Effector memory CD8-positive, alpha-beta T cell (primary cell): ENCODE data around the gene HIPK2.

Experiments
- ATAC-seq: fragments of 150-1000 bp; cut with Tn5 transposase; replicated peaks from 2 replicates; pipeline ENCODE4 v1.10.0; 2021; ENCODE audit warnings: mild to moderate bottlenecking, moderate library complexity
- DNase-seq, 3 experiments: peaks; one replicate each; pipeline ENCODE4 v3.0.0; 2021
- H3K27ac Mint-ChIP-seq, 2 donors: one replicate each; pipeline ENCODE4 v1.8.0; 2022; ENCODE audit warnings: mild to moderate bottlenecking in 2 of 2, mixed read lengths in 2 of 2, moderate library complexity in 2 of 2
- H3K27me3 Mint-ChIP-seq, 2 donors: one replicate each; pipeline ENCODE4 v1.8.0; 2022; ENCODE audit warnings: mixed read lengths in 2 of 2
- H3K36me3 Mint-ChIP-seq: one replicate; pipeline ENCODE4 v1.8.0; 2022; ENCODE audit warnings: mild to moderate bottlenecking, moderate library complexity, mixed read lengths; ENCODE audit not compliant: insufficient read depth
- H3K4me1 Mint-ChIP-seq, 2 donors: one replicate each; pipeline ENCODE4 v1.8.0; 2022; ENCODE audit warnings: low read depth in 2 of 2, mixed read lengths in 2 of 2
- H3K4me3 Mint-ChIP-seq, 2 donors: one replicate each; pipeline ENCODE4 v1.8.0; 2022; ENCODE audit warnings: mild to moderate bottlenecking in 2 of 2, mixed read lengths in 2 of 2, moderate library complexity in 2 of 2
- H3K9me3 Mint-ChIP-seq, 2 donors: one replicate each; pipeline ENCODE4 v1.8.0; 2022; ENCODE audit warnings: mixed read lengths in 2 of 2

The HIPK2 gene

GRCh38 chr7:139708541-139708940, 69.3 kb downstream of the HIPK2 start:
- H3K4me1 Mint-ChIP-seq = peaks cover 6 to 11% of the 10 kb centered on the region in 2 donors
- H3K4me3 Mint-ChIP-seq = no peak overlapping the region
- H3K36me3 Mint-ChIP-seq = peaks cover 5% of the 10 kb centered on the region
- ATAC-seq = no peak
- DNase-seq = no peak
- H3K27ac Mint-ChIP-seq = no peak overlapping the region
- no peaks in the 10 kb centered on the region for H3K9me3 Mint-ChIP-seq
- no peaks in the 10 kb centered on the region for H3K27me3 Mint-ChIP-seq

DNA sequence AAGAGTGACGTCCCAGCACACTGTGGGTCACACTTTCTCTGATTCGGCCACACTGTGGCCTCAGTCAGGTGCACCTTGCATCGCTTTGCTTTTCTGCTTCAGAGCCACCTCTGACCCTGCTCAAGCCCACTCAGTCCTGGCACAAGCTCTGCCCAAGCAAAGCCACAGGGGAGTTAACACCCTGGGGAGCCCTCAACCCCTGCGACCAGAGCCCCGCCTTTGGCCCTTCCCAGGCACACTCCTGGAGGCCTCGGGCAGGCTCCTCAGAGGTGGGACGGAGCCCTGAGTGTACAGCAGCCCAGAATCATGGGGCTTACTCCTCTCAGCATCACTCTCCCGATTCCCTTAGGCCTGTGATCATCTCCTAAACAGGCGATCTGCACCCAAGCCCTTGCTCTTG, 71.0 kb downstream of the HIPK2 start:
- DNase-seq (no peak), ATAC-seq (no peak)
- H3K27ac Mint-ChIP-seq = no peak overlapping the region
- peaks cover 6 to 11% of the 10 kb centered on the region in 2 donors for H3K4me1 Mint-ChIP-seq
- no peaks in the 10 kb centered on the region for H3K27me3 Mint-ChIP-seq
- no peak overlapping the region for H3K4me3 Mint-ChIP-seq
- H3K9me3 Mint-ChIP-seq = no peaks in the 10 kb centered on the region
- peaks cover 3% of the 10 kb centered on the region for H3K36me3 Mint-ChIP-seq

GRCh38 chr7:139704308-139704879, 73.4 kb downstream of the HIPK2 start:
- Mint-ChIP-seq H3K4me1 (peaks cover 11 to 23% of the 10 kb centered on the region in 2 donors), H3K36me3 (peaks cover 7% of the 10 kb centered on the region), H3K9me3 (no peaks in the 10 kb centered on the region), H3K4me3 (no peak overlapping the region), H3K27me3 (no peaks in the 10 kb centered on the region), H3K27ac (no peak overlapping the region)
- ATAC-seq (no peak), DNase-seq (no peak)

DNA sequence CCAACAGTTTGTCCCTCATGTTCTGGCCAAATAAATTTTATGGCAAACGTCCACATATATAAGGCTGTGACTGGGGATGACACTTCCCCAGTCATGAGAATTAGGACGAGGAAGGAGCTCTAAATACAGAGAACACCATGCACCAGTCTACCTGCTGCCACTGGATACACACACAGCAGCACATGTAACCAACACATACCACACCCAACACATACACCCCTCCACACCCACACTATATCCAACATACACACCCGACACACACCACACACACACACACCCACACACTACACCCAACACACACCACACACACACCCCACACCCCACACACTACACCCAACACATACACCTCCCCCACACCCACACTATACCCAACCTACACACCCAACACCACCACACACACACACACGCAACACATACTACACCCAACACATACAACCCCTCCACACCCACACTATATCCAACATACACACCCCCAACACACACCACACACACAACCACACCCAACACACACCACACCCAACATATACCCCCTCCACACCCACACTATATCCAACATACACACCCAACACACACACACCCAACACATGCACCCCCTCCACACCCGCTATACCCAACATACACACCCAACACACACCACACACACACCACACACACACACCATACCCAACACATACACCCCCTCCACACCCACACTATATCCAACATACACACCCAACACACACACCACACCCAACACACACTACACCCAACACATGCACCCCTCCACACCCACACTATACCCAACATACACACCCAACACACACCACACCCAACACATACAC, 74.1 kb downstream of the HIPK2 start:
- no peaks in the 10 kb centered on the region for H3K9me3 Mint-ChIP-seq
- H3K27me3 Mint-ChIP-seq = no peaks in the 10 kb centered on the region
- H3K27ac Mint-ChIP-seq = no peak overlapping the region
- H3K4me3 Mint-ChIP-seq = no peak overlapping the region
- DNase-seq = no peak
- H3K36me3 Mint-ChIP-seq = peaks cover 7% of the 10 kb centered on the region
- ATAC-seq = no peak
- peaks cover 11 to 23% of the 10 kb centered on the region in 2 donors for H3K4me1 Mint-ChIP-seq

- Mint-ChIP-seq H3K27ac (no peak overlapping the region), H3K9me3 (no peaks in the 10 kb centered on the region), H3K36me3 (peaks cover 7% of the 10 kb centered on the region), H3K27me3 (no peaks in the 10 kb centered on the region), H3K4me3 (no peak overlapping the region), H3K4me1 (peaks cover 11 to 23% of the 10 kb centered on the region in 2 donors)
- ATAC-seq (no peak), DNase-seq (no peak)
Observed at GRCh38 chr7:139702811-139703486, 74.8 kb downstream of the HIPK2 start.

DNA sequence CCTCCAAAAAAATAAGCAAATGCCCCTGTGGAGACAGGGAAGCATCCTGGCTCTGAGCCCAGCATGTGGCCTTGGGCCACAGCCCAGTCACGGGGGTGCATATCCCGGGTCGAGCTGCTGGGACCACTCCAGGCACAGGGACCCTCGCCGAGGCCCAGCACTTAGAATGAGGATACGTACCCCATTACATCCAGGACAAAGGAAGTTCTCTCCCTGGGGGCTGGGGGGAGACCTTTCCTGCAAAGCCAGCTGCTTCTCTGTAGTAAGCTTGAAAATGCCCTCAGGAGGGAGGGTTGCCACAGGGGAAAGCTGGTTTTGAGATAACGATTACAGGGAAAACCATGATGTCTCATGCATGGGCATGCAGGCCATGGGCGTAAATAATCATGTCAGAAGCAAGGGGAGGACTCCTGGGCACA, 75.5 kb downstream of the HIPK2 start:
- Mint-ChIP-seq H3K9me3 (no peaks in the 10 kb centered on the region), H3K27ac (no peak overlapping the region), H3K4me3 (no peak overlapping the region), H3K27me3 (no peaks in the 10 kb centered on the region), H3K36me3 (peaks cover 7% of the 10 kb centered on the region), H3K4me1 (peaks cover 11 to 23% of the 10 kb centered on the region in 2 donors)
- DNase-seq (no peak), ATAC-seq (no peak)

GRCh38 chr7:139701908-139702307, 75.9 kb downstream of the HIPK2 start:
- H3K4me1 Mint-ChIP-seq = peaks cover 11 to 25% of the 10 kb centered on the region in 2 donors
- peaks cover 7% of the 10 kb centered on the region for H3K36me3 Mint-ChIP-seq
- no peak overlapping the region for H3K4me3 Mint-ChIP-seq
- no peaks in the 10 kb centered on the region for H3K27me3 Mint-ChIP-seq
- ATAC-seq = no peak
- no peak for DNase-seq
- H3K27ac Mint-ChIP-seq = no peak overlapping the region
- H3K9me3 Mint-ChIP-seq = no peaks in the 10 kb centered on the region

GRCh38 chr7:139700505-139701235, 77.1 kb downstream of the HIPK2 start:
- no peak for DNase-seq
- H3K4me3 Mint-ChIP-seq = no peak overlapping the region
- peak overlapping the region in 1 of 2 donors; percentile 79 for H3K27ac Mint-ChIP-seq
- ATAC-seq = no peak
- no peaks in the 10 kb centered on the region for H3K9me3 Mint-ChIP-seq
- H3K27me3 Mint-ChIP-seq = no peaks in the 10 kb centered on the region
- peaks cover 11 to 27% of the 10 kb centered on the region in 2 donors for H3K4me1 Mint-ChIP-seq
- peaks cover 7% of the 10 kb centered on the region for H3K36me3 Mint-ChIP-seq

- H3K4me1 Mint-ChIP-seq = peaks cover 8 to 25% of the 10 kb centered on the region in 2 donors
- no peak for DNase-seq
Observed at GRCh38 chr7:139699640-139700504, 77.9 kb downstream of the HIPK2 start.

DNA sequence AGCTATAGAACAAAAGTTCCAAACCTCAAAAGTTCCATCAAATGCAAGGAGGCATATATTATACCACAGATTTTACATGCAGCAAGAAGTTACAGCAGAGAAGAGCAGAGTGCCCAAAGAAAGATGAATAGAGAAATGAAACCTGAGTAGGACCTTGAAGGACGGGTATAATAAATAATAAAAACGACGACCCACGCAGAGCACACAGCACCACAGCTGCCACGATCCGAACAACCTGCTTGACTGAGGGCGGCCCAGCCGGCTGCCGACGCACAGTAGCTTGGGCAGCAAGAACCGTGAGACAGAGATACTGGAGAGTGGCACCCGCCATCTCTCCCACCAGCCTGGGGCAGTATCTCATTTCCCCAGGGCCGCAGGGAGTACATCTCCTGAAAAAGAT, 79.0 kb downstream of the HIPK2 start:
- no peak overlapping the region for H3K27ac Mint-ChIP-seq
- peaks cover 7% of the 10 kb centered on the region for H3K36me3 Mint-ChIP-seq

More at GRCh38 chr7:139699640-139700504, 77.9 kb downstream of the HIPK2 start:
- Mint-ChIP-seq H3K4me3 (no peak overlapping the region), H3K27me3 (no peaks in the 10 kb centered on the region), H3K27ac (no peak overlapping the region), H3K36me3 (peaks cover 7% of the 10 kb centered on the region), H3K9me3 (no peaks in the 10 kb centered on the region)
- no peak for ATAC-seq

DNA sequence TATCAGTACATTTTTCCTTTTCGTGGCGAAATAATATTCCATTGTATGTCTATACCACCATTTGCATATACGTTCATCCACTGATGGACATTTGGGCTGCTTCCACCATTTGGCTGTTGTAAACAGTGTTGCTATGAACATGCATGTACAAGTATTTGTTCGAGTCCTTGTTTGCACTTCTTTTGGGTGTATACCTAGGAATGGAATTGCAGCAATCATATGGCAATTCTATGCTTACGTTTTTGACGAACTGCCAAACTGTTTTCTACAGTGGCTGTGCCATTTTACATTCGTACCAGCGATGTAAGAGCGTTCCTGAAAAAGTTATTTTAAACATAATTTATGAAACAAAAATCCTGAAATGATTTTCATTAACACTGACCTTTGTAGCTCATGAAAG, 79.5 kb downstream of the HIPK2 start:
- Mint-ChIP-seq H3K27me3 (no peaks in the 10 kb centered on the region), H3K9me3 (no peaks in the 10 kb centered on the region), H3K27ac (no peak overlapping the region), H3K4me3 (no peak overlapping the region), H3K36me3 (peaks cover 7% of the 10 kb centered on the region), H3K4me1 (peaks cover 0 to 28% of the 10 kb centered on the region in 2 donors)
- ATAC-seq (no peak), DNase-seq (no peak)

More for the DNA sequence above, 79.0 kb downstream of the HIPK2 start:
- no peaks in the 10 kb centered on the region for H3K27me3 Mint-ChIP-seq
- H3K4me1 Mint-ChIP-seq = peaks cover 0 to 28% of the 10 kb centered on the region in 2 donors
- DNase-seq (no peak), ATAC-seq (no peak)
- H3K9me3 Mint-ChIP-seq = no peaks in the 10 kb centered on the region
- no peak overlapping the region for H3K4me3 Mint-ChIP-seq

GRCh38 chr7:139697056-139697455, 80.7 kb downstream of the HIPK2 start:
- no peaks in the 10 kb centered on the region for H3K27me3 Mint-ChIP-seq
- H3K36me3 Mint-ChIP-seq = peaks cover 7% of the 10 kb centered on the region
- DNase-seq (no peak), ATAC-seq (no peak)
- no peaks in the 10 kb centered on the region for H3K9me3 Mint-ChIP-seq
- H3K4me1 Mint-ChIP-seq = peaks cover 0 to 28% of the 10 kb centered on the region in 2 donors
- peak overlapping the region in 1 of 2 donors; percentile 23 for H3K27ac Mint-ChIP-seq
- no peak overlapping the region for H3K4me3 Mint-ChIP-seq
